SK-N-SH (cell line): ENCODE data around the gene ST8SIA3. TPM values are rescaled to one million over a fixed set of nuclear protein-coding genes. Genes with fewer than 3 reads are reported as not detected.

ENCODE experiments used
- CTCF ChIP-seq: fragments of 200-600 bp; sonication (generic); IDR thresholded peaks from 2 replicates; pipeline ENCODE4 v1.6.1; 2017; ENCODE audit warnings: antibody characterized with exemption, mild to moderate bottlenecking, moderate library complexity
- ELF1 ChIP-seq: IDR thresholded peaks from 2 replicates; pipeline ENCODE4 v1.4.0; 2012
- EP300 ChIP-seq, 2 experiments: IDR thresholded peaks; 2 replicates each; pipeline versions ENCODE4 v1.4.0 to v1.6.1; 2012; ENCODE audit warnings: borderline replicate concordance in 1 of 2, low read depth in 1 of 2, low read length in 1 of 2
- GABPA ChIP-seq: IDR thresholded peaks from 2 replicates; pipeline ENCODE4 v1.4.0; 2012; ENCODE audit warnings: low read depth, mild to moderate bottlenecking
- GATA2 ChIP-seq: sonication (generic); formaldehyde crosslinking; IDR thresholded peaks from 2 replicates; pipeline ENCODE4 v1.5.0; 2020; ENCODE audit warnings: mild to moderate bottlenecking, missing genetic modification reagents
- IRF3 ChIP-seq: fragments of 150-350 bp; IDR thresholded peaks from 2 replicates; pipeline ENCODE4 v1.6.1; 2016; ENCODE audit warnings: mild to moderate bottlenecking, low read depth, low read length
- JUND ChIP-seq: IDR thresholded peaks from 2 replicates; pipeline ENCODE4 v1.4.0; 2012
- MEF2A ChIP-seq: IDR thresholded peaks from 2 replicates; pipeline ENCODE4 v1.4.0; 2012; ENCODE audit warnings: low read depth, borderline replicate concordance
- MXI1 ChIP-seq: IDR thresholded peaks from 2 replicates; pipeline ENCODE4 v1.6.1; 2012; ENCODE audit warnings: mild to moderate bottlenecking, low read depth, low read length, improper control_type of control experiment
- NRF1 ChIP-seq: IDR thresholded peaks from 2 replicates; pipeline ENCODE4 v1.6.1; 2012; ENCODE audit warnings: low read depth, mild to moderate bottlenecking, low read length
- RAD21 ChIP-seq: IDR thresholded peaks from 2 replicates; pipeline ENCODE4 v1.6.1; 2012; ENCODE audit warnings: mild to moderate bottlenecking, low read length
- RCOR1 ChIP-seq: fragments of 150-350 bp; IDR thresholded peaks from 2 replicates; pipeline ENCODE4 v1.6.1; 2017; ENCODE audit warnings: antibody characterized with exemption, low read length
- REST ChIP-seq: IDR thresholded peaks from 2 replicates; pipeline ENCODE4 v1.6.1; 2012; ENCODE audit warnings: mild to moderate bottlenecking, low read depth, low read length, moderate library complexity
- RFX5 ChIP-seq: IDR thresholded peaks from 2 replicates; pipeline ENCODE4 v1.6.1; 2012; ENCODE audit warnings: mild to moderate bottlenecking, improper control_type of control experiment, low read length
- RXRA ChIP-seq: IDR thresholded peaks from 2 replicates; pipeline ENCODE4 v1.4.0; 2012; ENCODE audit warnings: low read depth, mild to moderate bottlenecking, borderline replicate concordance
- SIN3A ChIP-seq: IDR thresholded peaks from 2 replicates; pipeline ENCODE4 v1.6.1; 2012; ENCODE audit warnings: low read depth, mild to moderate bottlenecking, low read length, moderate library complexity, borderline replicate concordance
- SMC3 ChIP-seq: IDR thresholded peaks from 2 replicates; pipeline ENCODE4 v1.6.1; 2012; ENCODE audit warnings: low read depth, low read length, improper control_type of control experiment
- TAF1 ChIP-seq: IDR thresholded peaks from 2 replicates; pipeline ENCODE4 v1.6.1; 2012; ENCODE audit warnings: low read depth, mild to moderate bottlenecking, low read length, moderate library complexity, borderline replicate concordance
- USF1 ChIP-seq: IDR thresholded peaks from 2 replicates; pipeline ENCODE4 v1.4.0; 2012; ENCODE audit warnings: low read depth, borderline replicate concordance
- USF2 ChIP-seq: fragments of 150-350 bp; IDR thresholded peaks from 2 replicates; pipeline ENCODE4 v1.6.1; 2017; ENCODE audit warnings: antibody characterized with exemption, low read length, low read depth, borderline replicate concordance
- YY1 ChIP-seq: IDR thresholded peaks from 2 replicates; pipeline ENCODE4 v1.4.0; 2012; ENCODE audit warnings: low read depth, mild to moderate bottlenecking
- ZBTB33 ChIP-seq: IDR thresholded peaks from 2 replicates; pipeline ENCODE4 v1.4.0; 2012; ENCODE audit warnings: low read depth, borderline replicate concordance
- polyA plus RNA-seq, 3 experiments: library from polyadenylated mRNA; depleted of rRNA; stranded (reverse); fragments of >200 nt; gene quantifications; 2 replicates each; pipeline ENCODE4 v1.2.3, GENCODE V29; 2012

Gene ST8SIA3
- polyA plus RNA-seq, 1 of the 3 experiments (the other 2 are of a cell fraction): 0.05 TPM

- TF ChIP-seq IRF3: no peak
- TF ChIP-seq NRF1: no peak
- TF ChIP-seq GABPA: no peak
- no peak for TF ChIP-seq MEF2A
- TF ChIP-seq ELF1: no peak
- no peak for TF ChIP-seq SIN3A
- TF ChIP-seq RXRA: no peak
- TF ChIP-seq REST: no peak
- TF ChIP-seq MXI1: no peak
- TF ChIP-seq USF1: no peak
- peak; percentile 73 for TF ChIP-seq GATA2 (CRISPR knock-in tag)
- no peak for TF ChIP-seq CTCF
- TF ChIP-seq SMC3: no peak
- TF ChIP-seq RCOR1: 0 out of 2 replicates have a peak, but pooled peaks have one; percentile 12
- peak in 1 of 2 experiments; percentile 82; a peak in 2 of 4 replicates for TF ChIP-seq EP300 (IDR thresholded peaks at IDR 0.05; ENCODE audit: borderline replicate concordance in 1 of 2, low read depth in 1 of 2, low read length in 1 of 2)
- no peak for TF ChIP-seq USF2
- no peak for TF ChIP-seq RAD21
- TF ChIP-seq TAF1: no peak
- TF ChIP-seq RFX5: no peak
- no peak for TF ChIP-seq JUND
- TF ChIP-seq ZBTB33: no peak
- TF ChIP-seq YY1: no peak
These were observed 58.4 kb downstream of the ST8SIA3 start (continued) for GRCh38 chr18:57410749-57411148.
